ENCODE results near the gene ODAD2.
A peak's percentile ranks its signal among the peaks of the same experiment; 100 is the strongest.

The ODAD2 gene

DNA sequence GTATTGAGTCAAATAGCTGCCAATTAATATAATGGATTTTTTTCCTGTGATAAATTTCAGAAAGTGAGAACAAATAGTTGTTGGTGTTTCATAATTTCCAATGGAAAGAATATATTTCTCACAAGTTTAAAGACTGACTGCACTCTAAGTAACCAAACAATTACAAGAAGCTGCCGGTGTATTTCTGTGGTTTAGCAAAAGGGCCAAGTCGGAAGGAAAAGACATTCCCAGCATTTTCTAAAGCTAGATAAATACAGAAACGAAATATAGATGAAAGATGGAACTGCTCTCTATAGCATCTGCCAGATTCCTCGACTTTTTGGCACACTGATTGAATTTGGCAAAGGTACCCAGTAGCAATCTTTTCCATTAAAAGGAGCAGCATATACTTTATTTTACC, 160.5 kb downstream of the ODAD2 start:
- DNase-seq (ENCODE audit: low read depth): peak; percentile 64

- no peak for DNase-seq (ENCODE audit: low read depth)
Observed at GRCh38 chr10:27834476-27834875, 164.4 kb downstream of the ODAD2 start.

GRCh38 chr10:27833792-27834191, 165.1 kb downstream of the ODAD2 start:
- DNase-seq (ENCODE audit: low read depth): no peak

- DNase-seq (ENCODE audit: low read depth): no peak
Observed at GRCh38 chr10:27832826-27833225, 166.1 kb downstream of the ODAD2 start.

DNA sequence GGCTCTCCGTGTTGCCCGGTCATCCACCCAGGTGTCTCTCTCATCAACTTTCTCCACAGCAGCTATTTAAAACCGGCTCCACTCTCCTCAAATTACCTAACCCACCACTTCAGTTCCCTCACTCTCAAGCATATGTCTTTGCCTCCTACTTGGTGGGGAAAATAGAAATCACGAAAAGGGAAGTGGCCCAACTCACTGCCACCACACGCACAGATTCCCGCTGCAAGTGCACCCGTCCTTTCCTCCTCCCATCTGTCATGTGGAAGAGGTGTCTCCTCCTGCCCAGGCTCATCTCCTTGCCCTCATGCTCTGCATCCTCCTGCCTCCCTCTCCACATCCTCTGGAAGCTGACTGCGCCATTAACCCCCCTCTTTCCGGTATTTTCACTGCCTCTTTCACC, 172.5 kb downstream of the ODAD2 start:
- no peak for DNase-seq (ENCODE audit: low read depth)

GRCh38 chr10:27822301-27822700, 176.6 kb downstream of the ODAD2 start:
- peak; percentile 98 for DNase-seq (ENCODE audit: low read depth)

DNA sequence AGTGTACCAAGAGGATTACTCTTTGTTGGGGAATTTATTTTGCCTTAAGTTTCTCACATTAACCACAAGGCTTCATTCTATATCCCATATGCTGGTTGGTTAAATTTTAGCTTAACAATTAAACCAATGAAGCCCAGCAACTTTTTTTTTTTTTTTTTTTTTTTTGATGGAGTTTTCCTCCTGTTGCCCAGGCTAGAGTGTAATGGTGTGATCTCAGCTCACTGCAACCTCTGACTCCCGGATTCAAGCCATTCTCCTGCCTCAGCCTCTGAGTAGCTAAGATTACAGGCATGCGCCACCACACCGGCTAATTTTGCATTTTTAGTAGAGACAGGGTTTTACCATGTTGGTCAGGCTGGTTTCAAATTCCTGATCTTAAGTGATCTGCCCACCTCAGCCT, 178.2 kb downstream of the ODAD2 start:
- DNase-seq (ENCODE audit: low read depth): no peak

- DNase-seq (ENCODE audit: low read depth): peak; percentile 87
Observed at GRCh38 chr10:27819781-27820531, 178.9 kb downstream of the ODAD2 start.

- DNase-seq (ENCODE audit: low read depth): peak; percentile 26
Observed at GRCh38 chr10:27816320-27816719, 182.6 kb downstream of the ODAD2 start.

DNA sequence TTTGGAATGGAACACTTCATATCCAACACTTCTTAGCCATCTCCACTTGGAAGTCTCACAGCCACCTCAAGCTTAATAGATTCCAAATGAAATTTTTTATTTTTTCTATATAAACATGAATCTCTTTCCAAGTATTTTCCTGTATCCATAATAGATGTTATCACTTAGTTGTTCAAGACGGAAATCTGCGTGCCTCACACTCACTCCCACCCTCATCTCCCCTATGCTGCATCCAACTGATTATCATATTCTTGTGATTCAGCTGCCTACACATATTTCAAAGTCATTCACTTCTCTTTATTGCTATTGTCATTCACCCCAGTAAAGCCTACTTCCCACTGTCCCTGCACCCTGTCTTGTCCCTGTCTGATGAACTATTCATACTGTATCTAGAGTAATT, 183.0 kb downstream of the ODAD2 start:
- no peak for DNase-seq (ENCODE audit: low read depth)

DNA sequence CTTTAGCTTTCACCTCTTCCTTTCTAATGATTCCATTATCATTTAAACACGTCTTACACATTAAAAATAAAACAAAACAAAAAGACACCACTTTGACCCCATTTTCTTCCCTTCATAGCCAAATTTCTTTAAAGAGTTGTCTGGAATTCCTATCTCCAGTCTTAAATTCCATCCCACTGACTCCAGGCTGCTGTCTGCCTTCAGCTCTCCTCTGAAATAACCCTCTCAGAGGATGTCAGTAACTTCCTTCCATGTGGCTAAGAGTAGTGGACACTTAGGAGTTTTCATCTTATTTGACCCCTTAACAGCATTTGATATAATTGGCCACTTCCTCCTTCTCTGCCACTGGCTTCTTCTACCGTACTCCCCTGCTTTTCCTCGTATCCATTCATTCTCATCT, 183.6 kb downstream of the ODAD2 start:
- DNase-seq (ENCODE audit: low read depth): peak; percentile 82

DNA sequence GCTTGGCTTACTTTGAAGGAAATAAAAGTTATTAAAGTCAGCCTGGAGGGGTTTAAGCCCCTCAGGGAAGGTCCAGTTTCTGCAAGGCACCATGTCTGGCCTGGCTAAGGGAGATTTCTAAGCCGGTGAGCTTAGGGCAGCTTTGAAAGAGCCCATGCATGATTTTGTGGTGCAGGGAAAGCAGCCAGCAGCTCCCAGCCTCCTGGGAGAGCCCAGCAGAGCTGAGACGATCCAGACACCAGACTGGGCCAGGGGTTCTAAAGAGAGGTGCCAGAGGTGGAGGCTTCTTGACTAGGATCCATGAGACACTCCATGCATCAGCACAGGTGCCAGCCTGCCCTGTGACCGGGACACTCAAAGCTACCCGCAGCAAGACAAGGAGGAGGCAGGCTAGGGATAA, 193.7 kb downstream of the ODAD2 start:
- no peak for DNase-seq (ENCODE audit: low read depth)

GRCh38 chr10:27804136-27804535, 194.7 kb downstream of the ODAD2 start:
- DNase-seq (ENCODE audit: low read depth): no peak

GRCh38 chr10:27801171-27801785, 197.6 kb downstream of the ODAD2 start:
- DNase-seq (ENCODE audit: low read depth): peak; percentile 11

GRCh38 chr10:27799046-27799445, 199.8 kb downstream of the ODAD2 start:
- DNase-seq (ENCODE audit: low read depth): no peak

GRCh38 chr10:27794157-27794556, 204.7 kb downstream of the ODAD2 start:
- DNase-seq (ENCODE audit: low read depth): peak; percentile 15

DNA sequence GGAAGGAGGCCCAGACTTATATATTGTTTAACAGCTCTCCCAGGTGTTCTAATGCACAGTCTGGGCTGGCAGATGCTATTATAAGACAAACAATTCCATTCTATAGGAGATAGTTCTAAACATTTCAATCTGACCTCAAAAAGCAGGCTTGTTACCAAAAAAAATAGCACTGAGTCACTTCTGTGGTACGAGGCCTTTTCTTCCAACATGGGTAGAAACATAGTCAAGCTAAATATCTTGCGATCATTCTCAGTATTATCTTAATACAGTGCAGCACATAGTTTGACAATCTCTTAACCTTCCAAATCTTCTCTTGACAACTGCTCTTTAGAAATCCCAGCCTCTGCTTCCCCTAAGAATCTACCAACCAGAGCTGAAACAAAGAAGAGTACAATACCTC, 206.7 kb downstream of the ODAD2 start:
- peak; percentile 71 for DNase-seq (ENCODE audit: low read depth)

DNA sequence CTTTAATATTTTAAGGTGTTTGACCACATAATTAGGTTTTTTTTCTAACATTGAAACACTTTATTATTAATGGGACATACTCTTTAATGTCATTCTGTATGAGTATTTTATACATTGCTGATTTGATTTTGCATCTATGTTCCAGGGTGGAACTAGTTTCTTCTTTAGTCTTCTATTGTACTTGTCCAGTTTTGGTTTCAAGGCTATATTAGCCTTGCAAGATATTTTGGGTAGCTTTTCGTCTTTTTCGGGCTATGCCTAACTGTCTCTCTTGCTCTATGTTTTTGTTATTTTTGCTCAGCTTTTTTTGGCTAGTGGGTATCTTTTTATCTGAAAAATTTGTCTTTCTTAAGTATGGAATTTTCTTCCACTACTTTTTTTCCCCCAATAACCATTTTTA, 214.6 kb downstream of the ODAD2 start:
- DNase-seq (ENCODE audit: low read depth): no peak

GRCh38 chr10:27783660-27784059, 215.2 kb downstream of the ODAD2 start:
- DNase-seq (ENCODE audit: low read depth): peak; percentile 83

- peak; percentile 31 for DNase-seq (ENCODE audit: low read depth)
Observed at GRCh38 chr10:27779462-27780015, 219.3 kb downstream of the ODAD2 start.

DNA sequence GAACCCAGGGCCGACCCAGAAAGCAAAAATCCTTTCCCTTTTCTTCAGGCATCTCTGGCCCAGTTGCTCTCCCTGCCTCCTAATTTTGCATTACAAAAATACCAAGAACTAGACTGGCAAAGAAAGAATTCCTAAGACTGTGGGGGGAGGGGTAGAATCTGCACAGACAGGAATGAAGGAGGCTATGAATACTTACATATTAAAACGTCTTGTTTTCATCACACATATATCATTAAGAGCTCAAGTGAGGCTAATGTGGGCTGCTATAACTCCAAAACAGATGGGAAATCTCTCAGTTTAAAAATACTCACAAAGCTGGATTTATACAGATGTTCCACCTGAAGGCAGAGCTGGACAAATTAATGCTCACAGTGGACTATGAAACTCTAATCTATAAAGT, 224.0 kb downstream of the ODAD2 start:
- peak; percentile 47 for DNase-seq (ENCODE audit: low read depth)

DNA sequence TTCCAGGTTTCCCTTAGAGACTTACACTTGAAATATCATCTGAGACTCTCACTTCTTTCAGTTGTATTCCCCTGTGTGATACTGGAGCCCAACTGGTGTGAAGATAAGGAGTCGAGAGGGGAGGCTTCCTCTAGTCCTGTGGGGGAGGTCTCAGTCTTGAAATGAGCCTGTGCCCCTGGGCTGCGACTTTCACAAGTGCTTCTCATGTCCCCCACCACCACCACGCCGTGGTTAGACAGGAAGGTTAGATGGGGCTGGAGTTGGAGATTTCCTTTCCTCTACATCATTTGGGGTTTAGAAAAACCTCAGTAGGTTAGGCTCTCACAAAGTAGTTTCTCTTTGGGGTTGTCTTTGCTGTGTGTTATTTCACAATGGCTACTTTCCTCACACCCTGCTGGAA, 227.6 kb downstream of the ODAD2 start:
- DNase-seq (ENCODE audit: low read depth): no peak

DNA sequence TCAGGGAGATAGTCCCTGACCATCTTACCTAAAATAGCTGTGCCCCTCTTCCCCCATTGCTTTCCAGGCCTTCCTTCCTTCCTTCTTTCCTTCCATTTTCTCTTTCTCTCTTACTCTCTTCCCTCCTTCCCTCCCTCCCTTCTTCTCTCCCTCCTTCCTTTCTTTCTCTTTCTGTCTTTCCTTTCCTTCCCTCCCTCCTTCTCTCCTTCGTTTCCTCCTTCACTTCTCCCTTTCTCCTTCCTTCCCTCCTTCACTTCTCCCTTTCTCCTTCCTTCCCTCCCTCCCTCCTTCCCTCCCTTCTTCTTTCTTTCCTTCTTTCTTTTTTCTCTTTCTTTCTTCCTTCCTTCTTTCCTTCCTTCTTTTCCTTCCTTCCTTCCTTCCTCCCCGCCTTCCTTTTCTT, 228.7 kb downstream of the ODAD2 start:
- DNase-seq (ENCODE audit: low read depth): no peak
